Fibroblast of mammary gland (primary cell): Measurements from ENCODE around the gene ASMTL.
A peak's percentile ranks its signal among the peaks of the same experiment; 100 is the strongest.

Experiments
- DNase-seq: peaks from one replicate; pipeline ENCODE4 v3.0.0-alpha.2; 2010; ENCODE audit warnings: low read depth
- H3K4me3 ChIP-seq: 2 replicates; pipeline ENCODE4 v1.5.1; 2011; ENCODE audit warnings: low read depth, mild to moderate bottlenecking, low read length, moderate library complexity; ENCODE audit not compliant: control insufficient read depth
- TF ChIP-seq, protein P1 (sequence below): conservative IDR thresholded peaks from 2 replicates; pipeline ENCODE4 v1.5.1; 2011; ENCODE audit warnings: low read depth, low read length, inconsistent platforms; ENCODE audit not compliant: control insufficient read depth, insufficient read depth

Gene ASMTL

DNA sequence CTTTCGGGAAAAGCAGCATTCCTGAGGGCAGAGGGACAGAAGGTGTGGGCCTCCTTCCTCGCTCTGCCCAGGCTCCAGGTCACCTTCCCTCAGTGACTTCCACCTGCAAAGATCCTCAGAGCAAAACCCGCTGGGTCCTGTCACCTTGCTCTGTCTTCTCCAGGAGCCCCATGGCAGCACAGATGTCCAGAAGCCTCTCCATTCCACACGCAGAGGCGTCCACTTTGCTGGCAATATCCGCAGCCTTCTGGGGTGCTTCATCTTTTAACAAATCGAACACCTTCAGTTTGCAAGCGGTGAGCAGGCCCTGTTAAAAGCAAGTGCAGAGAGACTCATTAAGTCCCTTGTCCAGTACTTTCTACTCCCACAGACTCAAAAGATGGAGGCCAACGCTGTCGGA lies 27.3 kb downstream of the ASMTL start:
- DNase-seq, result no peak
- TF ChIP-seq, protein P1, sequence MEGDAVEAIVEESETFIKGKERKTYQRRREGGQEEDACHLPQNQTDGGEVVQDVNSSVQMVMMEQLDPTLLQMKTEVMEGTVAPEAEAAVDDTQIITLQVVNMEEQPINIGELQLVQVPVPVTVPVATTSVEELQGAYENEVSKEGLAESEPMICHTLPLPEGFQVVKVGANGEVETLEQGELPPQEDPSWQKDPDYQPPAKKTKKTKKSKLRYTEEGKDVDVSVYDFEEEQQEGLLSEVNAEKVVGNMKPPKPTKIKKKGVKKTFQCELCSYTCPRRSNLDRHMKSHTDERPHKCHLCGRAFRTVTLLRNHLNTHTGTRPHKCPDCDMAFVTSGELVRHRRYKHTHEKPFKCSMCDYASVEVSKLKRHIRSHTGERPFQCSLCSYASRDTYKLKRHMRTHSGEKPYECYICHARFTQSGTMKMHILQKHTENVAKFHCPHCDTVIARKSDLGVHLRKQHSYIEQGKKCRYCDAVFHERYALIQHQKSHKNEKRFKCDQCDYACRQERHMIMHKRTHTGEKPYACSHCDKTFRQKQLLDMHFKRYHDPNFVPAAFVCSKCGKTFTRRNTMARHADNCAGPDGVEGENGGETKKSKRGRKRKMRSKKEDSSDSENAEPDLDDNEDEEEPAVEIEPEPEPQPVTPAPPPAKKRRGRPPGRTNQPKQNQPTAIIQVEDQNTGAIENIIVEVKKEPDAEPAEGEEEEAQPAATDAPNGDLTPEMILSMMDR, result no peak

DNA sequence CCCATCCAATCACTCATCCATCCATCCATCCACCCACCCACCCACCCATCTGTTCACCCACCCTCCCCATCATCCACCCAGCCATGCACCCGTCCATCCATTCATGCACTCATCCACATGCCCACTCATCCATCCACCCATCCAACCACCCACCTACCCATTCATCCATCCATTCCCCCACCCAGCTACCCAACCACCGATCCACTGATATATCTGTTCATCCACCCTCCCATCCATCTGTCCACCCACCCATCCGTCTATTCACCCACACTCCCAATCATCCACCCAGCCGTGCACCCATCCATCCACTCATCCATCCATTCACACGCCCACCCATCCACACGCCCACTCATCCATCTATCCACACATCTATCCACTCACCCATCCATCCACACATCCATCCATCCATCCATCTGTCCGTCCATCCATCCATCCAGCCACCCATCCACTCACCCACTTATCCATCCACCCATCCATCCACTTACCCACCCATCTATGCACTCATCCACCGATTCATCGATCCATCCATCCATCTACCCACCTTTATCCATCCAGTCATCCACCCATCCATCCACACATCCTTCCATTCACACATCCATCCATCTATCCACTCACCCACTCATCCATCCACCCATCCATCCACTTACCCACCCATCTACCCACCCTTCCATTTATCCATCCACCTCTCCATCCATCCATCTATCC lies 28.4 kb downstream of the ASMTL start:
- DNase-seq, result no peak
- H3K4me3 ChIP-seq, result no peak overlapping the region
- TF ChIP-seq, protein P1, result no peak

More for the DNA sequence above, 27.3 kb downstream of the ASMTL start:
- no peak overlapping the region for H3K4me3 ChIP-seq

DNA sequence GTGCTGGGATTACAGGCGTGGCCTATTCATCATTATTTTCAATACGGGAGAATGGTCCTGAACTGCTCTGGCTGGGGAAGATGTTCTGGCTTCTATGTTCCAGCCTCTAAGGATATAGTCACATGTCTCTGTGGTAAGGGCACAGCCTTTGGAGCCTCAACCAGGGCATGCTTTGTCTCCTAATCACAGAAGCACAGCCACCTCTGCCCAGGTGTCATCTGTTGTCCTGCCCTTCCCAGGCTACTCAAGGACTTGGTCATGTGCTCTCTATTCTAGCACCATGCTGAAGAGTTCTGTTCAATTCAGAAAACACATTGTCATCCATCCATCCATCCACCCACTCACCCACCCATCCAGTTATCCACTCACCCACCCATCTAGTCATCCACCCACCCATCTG lies 29.5 kb downstream of the ASMTL start:
- DNase-seq, result no peak
- no peak overlapping the region for H3K4me3 ChIP-seq
- TF ChIP-seq, protein P1, result no peak

DNA sequence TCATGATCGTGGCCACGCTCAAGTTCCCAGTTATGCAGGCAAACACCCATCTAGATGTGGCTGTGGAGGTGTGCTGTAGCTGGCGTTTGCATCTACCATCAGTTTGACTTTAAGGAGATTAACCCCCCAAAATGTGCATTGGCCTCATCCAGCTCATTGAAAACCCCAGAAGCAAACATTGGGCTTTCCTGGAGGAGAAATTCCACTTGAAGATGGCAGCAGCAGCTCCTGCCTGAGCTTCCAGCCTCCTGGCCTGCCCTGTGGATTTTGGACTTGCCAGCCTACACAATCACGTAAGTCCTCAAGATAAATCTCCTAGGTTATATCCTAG lies 30.6 kb downstream of the ASMTL start:
- DNase-seq, result no peak
- H3K4me3 ChIP-seq, result no peak overlapping the region
- TF ChIP-seq, protein P1, result no peak

DNA sequence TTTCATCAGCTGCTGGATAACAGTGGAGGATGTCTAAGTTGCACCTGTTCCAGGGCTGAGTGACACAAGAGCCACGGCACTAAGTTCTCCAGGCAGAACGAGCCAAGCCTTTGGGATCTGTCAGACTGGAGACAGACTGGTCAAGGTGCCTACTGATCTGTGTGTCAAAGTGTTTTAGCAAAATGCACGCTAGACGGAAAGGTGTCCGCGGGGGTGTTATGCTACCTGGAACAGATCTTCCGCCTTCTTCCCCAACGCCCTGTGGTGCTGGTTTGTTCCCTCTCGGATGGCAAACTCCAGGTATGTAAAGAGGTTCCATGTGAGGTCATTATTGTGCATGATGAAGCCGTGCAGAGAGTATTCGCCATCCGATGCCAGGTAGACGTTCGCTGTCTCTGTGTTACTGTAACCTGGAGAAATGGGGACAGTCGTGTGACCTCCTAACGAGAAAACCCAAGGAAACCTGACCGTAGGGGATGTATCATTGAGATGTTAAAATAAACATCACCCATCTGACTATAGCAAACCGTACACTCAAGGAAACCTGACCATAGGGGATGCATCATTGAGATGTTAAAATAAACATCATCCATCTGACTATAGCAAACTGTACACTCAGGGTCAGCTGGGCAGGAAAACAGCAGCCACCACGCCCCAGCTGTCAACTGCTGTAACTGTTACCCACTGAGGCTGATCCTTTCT lies 31.1 kb downstream of the ASMTL start:
- TF ChIP-seq, protein P1, result no peak
- no peak overlapping the region for H3K4me3 ChIP-seq
- peak; percentile 12 for DNase-seq

DNA sequence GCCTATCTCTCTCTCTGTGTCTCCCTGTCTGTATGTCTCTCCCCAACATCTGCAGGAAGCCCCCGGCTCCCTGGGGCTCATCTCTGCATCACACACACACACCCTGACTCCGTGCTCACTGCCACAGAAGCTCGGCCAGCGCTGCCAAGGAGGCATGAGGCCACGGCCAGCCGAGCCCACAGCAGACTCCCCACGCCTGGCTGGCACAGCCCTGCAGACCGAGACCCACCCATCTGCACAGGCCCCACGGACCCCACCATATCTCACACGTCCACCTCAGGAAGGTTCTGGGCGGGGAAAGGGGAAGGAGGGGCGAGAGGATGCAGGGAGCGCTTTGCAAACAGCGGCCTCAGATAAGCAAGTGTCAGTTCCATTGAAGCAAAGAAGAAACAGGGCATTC lies 32.3 kb downstream of the ASMTL start:
- DNase-seq, result no peak
- TF ChIP-seq, protein P1, result no peak
- no peak overlapping the region for H3K4me3 ChIP-seq
